ENCODE results near the gene HIBCH. TPM values are rescaled to one million over a fixed set of nuclear protein-coding genes. Genes with fewer than 3 reads are reported as not detected.

HIBCH gene
- total and polyA plus RNA-seq, 2 of the 13 experiments (the other 11 are each of a cell fraction or from before 2014, with no cell fraction given) = 18.8 to 49.5 TPM

DNA sequence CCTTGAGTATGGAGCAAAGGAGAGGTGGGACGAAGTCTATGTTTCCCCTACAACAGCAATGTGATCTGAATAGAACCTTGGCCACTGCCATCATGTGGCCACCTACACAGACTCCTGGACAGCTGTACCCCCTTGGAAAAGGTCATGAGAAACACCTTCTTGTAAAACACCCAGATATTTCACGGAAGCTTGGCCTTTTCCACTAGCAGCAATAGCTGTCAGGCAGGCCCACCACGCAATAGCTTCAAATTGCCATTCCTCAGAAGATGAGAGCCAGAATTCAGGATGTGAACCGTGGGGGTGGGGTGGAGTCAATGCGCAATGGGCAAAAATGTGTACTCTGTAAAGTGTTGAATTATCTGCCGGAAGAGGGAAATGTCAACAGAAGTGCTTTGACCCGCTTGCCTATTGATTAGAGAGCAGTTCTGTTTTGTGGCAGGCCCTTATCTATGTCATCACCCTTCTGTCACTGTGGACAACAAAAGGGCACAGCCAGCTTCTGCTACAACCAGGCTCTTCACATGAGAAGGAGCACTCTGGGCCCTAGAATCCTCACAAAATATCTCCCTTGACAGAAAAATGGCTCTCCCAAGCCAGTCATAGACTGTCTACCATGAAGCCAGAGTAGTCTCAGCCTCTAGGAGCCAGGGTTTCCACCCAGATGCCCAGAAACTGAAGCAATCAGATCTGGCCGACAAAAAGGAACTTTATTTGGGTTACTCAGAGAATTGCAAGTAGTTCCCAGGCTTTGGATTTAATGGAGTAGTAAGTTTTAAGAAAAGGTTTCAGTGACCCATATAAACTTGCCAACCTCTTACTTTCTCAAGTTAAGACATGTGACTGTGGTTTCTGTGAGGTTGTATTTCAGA is 33.3 kb upstream of the HIBCH start (continued):
- no peak for TF ChIP-seq ZNF570 (CRISPR knock-in tag; IDR thresholded peaks at IDR 0.05; ENCODE audit: borderline replicate concordance)
- TF ChIP-seq, protein P1, sequence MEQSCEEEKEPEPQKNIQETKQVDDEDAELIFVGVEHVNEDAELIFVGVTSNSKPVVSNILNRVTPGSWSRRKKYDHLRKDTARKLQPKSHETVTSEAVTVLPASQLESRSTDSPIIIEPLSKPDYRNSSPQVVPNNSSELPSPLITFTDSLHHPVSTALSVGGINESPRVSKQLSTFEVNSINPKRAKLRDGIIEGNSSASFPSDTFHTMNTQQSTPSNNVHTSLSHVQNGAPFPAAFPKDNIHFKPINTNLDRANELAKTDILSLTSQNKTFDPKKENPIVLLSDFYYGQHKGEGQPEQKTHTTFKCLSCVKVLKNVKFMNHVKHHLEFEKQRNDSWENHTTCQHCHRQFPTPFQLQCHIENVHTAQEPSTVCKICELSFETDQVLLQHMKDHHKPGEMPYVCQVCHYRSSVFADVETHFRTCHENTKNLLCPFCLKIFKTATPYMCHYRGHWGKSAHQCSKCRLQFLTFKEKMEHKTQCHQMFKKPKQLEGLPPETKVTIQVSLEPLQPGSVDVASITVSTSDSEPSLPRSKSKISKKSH (CRISPR knock-in tag; IDR thresholded peaks at IDR 0.05; ENCODE audit: borderline replicate concordance) = no peak; the same call in 1 of the 2 replicates
- TF ChIP-seq ZNF747 (CRISPR knock-in tag; IDR thresholded peaks at IDR 0.05; ENCODE audit: borderline replicate concordance) = peak; percentile 93; the same call in 1 of the 2 replicates
- TF ChIP-seq HNRNPLL (IDR thresholded peaks at IDR 0.05; ENCODE audit: low read depth, low read length, poor library complexity, severe bottlenecking) = no peak
- no peak for TF ChIP-seq NONO (IDR thresholded peaks at IDR 0.05)
- TF ChIP-seq NONO (CRISPR knock-in tag; conservative IDR thresholded peaks at IDR 0.05) = peak; percentile 90; the same call in 1 of the 2 replicates
- TF ChIP-seq, protein P2, sequence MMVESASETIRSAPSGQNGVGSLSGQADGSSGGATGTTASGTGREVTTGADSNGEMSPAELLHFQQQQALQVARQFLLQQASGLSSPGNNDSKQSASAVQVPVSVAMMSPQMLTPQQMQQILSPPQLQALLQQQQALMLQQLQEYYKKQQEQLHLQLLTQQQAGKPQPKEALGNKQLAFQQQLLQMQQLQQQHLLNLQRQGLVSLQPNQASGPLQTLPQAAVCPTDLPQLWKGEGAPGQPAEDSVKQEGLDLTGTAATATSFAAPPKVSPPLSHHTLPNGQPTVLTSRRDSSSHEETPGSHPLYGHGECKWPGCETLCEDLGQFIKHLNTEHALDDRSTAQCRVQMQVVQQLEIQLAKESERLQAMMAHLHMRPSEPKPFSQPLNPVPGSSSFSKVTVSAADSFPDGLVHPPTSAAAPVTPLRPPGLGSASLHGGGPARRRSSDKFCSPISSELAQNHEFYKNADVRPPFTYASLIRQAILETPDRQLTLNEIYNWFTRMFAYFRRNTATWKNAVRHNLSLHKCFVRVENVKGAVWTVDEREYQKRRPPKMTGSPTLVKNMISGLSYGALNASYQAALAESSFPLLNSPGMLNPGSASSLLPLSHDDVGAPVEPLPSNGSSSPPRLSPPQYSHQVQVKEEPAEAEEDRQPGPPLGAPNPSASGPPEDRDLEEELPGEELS (CRISPR knock-in tag; IDR thresholded peaks at IDR 0.05) = peak; percentile 100
- TF ChIP-seq ZBTB21 (CRISPR knock-in tag; IDR thresholded peaks at IDR 0.05) = peak; percentile 79
- TF ChIP-seq, protein P3, sequence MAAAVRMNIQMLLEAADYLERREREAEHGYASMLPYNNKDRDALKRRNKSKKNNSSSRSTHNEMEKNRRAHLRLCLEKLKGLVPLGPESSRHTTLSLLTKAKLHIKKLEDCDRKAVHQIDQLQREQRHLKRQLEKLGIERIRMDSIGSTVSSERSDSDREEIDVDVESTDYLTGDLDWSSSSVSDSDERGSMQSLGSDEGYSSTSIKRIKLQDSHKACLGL (CRISPR knock-in tag; IDR thresholded peaks at IDR 0.05) = 0 out of 2 replicates have a peak, but pooled peaks have one; percentile 39
- TF ChIP-seq XBP1 (CRISPR knock-in tag; IDR thresholded peaks at IDR 0.05) = no peak
- TF ChIP-seq, protein P4, sequence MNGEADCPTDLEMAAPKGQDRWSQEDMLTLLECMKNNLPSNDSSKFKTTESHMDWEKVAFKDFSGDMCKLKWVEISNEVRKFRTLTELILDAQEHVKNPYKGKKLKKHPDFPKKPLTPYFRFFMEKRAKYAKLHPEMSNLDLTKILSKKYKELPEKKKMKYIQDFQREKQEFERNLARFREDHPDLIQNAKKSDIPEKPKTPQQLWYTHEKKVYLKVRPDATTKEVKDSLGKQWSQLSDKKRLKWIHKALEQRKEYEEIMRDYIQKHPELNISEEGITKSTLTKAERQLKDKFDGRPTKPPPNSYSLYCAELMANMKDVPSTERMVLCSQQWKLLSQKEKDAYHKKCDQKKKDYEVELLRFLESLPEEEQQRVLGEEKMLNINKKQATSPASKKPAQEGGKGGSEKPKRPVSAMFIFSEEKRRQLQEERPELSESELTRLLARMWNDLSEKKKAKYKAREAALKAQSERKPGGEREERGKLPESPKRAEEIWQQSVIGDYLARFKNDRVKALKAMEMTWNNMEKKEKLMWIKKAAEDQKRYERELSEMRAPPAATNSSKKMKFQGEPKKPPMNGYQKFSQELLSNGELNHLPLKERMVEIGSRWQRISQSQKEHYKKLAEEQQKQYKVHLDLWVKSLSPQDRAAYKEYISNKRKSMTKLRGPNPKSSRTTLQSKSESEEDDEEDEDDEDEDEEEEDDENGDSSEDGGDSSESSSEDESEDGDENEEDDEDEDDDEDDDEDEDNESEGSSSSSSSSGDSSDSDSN (CRISPR knock-in tag; IDR thresholded peaks at IDR 0.05) = peak; percentile 76; the same call in 1 of the 2 replicates
- TF ChIP-seq RBFOX2 (IDR thresholded peaks at IDR 0.05; ENCODE audit: low read depth, low read length) = 0 out of 2 replicates have a peak, but pooled peaks have one; percentile 7
- TF ChIP-seq, protein P5, sequence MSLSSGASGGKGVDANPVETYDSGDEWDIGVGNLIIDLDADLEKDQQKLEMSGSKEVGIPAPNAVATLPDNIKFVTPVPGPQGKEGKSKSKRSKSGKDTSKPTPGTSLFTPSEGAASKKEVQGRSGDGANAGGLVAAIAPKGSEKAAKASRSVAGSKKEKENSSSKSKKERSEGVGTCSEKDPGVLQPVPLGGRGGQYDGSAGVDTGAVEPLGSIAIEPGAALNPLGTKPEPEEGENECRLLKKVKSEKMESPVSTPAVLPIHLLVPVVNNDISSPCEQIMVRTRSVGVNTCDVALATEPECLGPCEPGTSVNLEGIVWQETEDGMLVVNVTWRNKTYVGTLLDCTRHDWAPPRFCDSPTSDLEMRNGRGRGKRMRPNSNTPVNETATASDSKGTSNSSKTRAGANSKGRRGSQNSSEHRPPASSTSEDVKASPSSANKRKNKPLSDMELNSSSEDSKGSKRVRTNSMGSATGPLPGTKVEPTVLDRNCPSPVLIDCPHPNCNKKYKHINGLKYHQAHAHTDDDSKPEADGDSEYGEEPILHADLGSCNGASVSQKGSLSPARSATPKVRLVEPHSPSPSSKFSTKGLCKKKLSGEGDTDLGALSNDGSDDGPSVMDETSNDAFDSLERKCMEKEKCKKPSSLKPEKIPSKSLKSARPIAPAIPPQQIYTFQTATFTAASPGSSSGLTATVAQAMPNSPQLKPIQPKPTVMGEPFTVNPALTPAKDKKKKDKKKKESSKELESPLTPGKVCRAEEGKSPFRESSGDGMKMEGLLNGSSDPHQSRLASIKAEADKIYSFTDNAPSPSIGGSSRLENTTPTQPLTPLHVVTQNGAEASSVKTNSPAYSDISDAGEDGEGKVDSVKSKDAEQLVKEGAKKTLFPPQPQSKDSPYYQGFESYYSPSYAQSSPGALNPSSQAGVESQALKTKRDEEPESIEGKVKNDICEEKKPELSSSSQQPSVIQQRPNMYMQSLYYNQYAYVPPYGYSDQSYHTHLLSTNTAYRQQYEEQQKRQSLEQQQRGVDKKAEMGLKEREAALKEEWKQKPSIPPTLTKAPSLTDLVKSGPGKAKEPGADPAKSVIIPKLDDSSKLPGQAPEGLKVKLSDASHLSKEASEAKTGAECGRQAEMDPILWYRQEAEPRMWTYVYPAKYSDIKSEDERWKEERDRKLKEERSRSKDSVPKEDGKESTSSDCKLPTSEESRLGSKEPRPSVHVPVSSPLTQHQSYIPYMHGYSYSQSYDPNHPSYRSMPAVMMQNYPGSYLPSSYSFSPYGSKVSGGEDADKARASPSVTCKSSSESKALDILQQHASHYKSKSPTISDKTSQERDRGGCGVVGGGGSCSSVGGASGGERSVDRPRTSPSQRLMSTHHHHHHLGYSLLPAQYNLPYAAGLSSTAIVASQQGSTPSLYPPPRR (CRISPR knock-in tag; IDR thresholded peaks at IDR 0.05; ENCODE audit: borderline replicate concordance) = peak; percentile 100
